Measurements from ENCODE around the gene ITM2C.

Gene ITM2C

GRCh38 chr2:230872151-230872967 is 7.6 kb downstream of the ITM2C start:
- no peak for DNase-seq (ENCODE audit: low read depth in 1 of 2, low spot score in 1 of 2)

- DNase-seq (ENCODE audit: low read depth in 1 of 2, low spot score in 1 of 2) = no peak
These were observed 8.4 kb downstream of the ITM2C start for GRCh38 chr2:230872968-230873660.

GRCh38 chr2:230873661-230874401 is 9.1 kb downstream of the ITM2C start:
- no peak for DNase-seq (ENCODE audit: low read depth in 1 of 2, low spot score in 1 of 2)

GRCh38 chr2:230874456-230874855 is 9.7 kb downstream of the ITM2C start:
- DNase-seq (ENCODE audit: low read depth in 1 of 2, low spot score in 1 of 2) = no peak

GRCh38 chr2:230874876-230875275 is 10.1 kb downstream of the ITM2C start:
- DNase-seq (ENCODE audit: low read depth in 1 of 2, low spot score in 1 of 2) = no peak

- no peak for DNase-seq (ENCODE audit: low read depth in 1 of 2, low spot score in 1 of 2)
These were observed 10.9 kb downstream of the ITM2C start for GRCh38 chr2:230875347-230876315.

GRCh38 chr2:230877116-230877758 is 12.5 kb downstream of the ITM2C start:
- DNase-seq (ENCODE audit: low read depth in 1 of 2, low spot score in 1 of 2) = no peak

- DNase-seq (ENCODE audit: low read depth in 1 of 2, low spot score in 1 of 2) = no peak
These were observed 13.2 kb downstream of the ITM2C start for GRCh38 chr2:230877759-230878598.

- no peak for DNase-seq (ENCODE audit: low read depth in 1 of 2, low spot score in 1 of 2)
These were observed 14.0 kb downstream of the ITM2C start for GRCh38 chr2:230878599-230879188.

- DNase-seq (ENCODE audit: low read depth in 1 of 2, low spot score in 1 of 2) = no peak
These were observed 14.6 kb downstream of the ITM2C start for GRCh38 chr2:230879271-230879882.

- no peak for DNase-seq (ENCODE audit: low read depth in 1 of 2, low spot score in 1 of 2)
These were observed 15.1 kb downstream of the ITM2C start for GRCh38 chr2:230879891-230880290.

GRCh38 chr2:230881840-230882239 is 17.1 kb downstream of the ITM2C start:
- DNase-seq (ENCODE audit: low read depth in 1 of 2, low spot score in 1 of 2) = no peak

GRCh38 chr2:230885463-230886130 is 20.9 kb downstream of the ITM2C start:
- DNase-seq (ENCODE audit: low read depth in 1 of 2, low spot score in 1 of 2) = no peak

GRCh38 chr2:230886206-230886605 is 21.5 kb downstream of the ITM2C start:
- DNase-seq (ENCODE audit: low read depth in 1 of 2, low spot score in 1 of 2) = no peak

- no peak for DNase-seq (ENCODE audit: low read depth in 1 of 2, low spot score in 1 of 2)
These were observed 21.9 kb downstream of the ITM2C start for GRCh38 chr2:230886671-230887071.

- DNase-seq (ENCODE audit: low read depth in 1 of 2, low spot score in 1 of 2) = no peak
These were observed 22.6 kb downstream of the ITM2C start for GRCh38 chr2:230887342-230887741.

GRCh38 chr2:230888824-230889400 is 24.2 kb downstream of the ITM2C start:
- no peak for DNase-seq (ENCODE audit: low read depth in 1 of 2, low spot score in 1 of 2)
